Calu3 (cell line): ENCODE results near the gene KIF3C. TPM values are rescaled to one million over a fixed set of nuclear protein-coding genes. Genes with fewer than 3 reads are reported as not detected.

Experiments
- BruUV-seq: library from RNA; stranded (reverse); fragments of 400-500 nt; replicated peaks from 2 replicates; lab custom pipeline; 2021; lab: Mats Ljungman, UMichigan
- CTCF ChIA-PET: fragments of 300-600 bp; sonication (Branson Sonifier 250); formaldehyde crosslinking; loops from one replicate; lab custom pipeline; 2022; ENCODE audit warnings: antibody characterized with exemption; lab: Charles Lee
- DNase-seq: peaks from one replicate; pipeline ENCODE4 v3.0.0; 2022
- H3K27ac Mint-ChIP-seq: one replicate; pipeline ENCODE4 v1.8.0; 2022; ENCODE audit warnings: mixed read lengths; ENCODE audit not compliant: unreplicated experiment
- H3K27me3 Mint-ChIP-seq: one replicate; pipeline ENCODE4 v1.8.0; 2022; ENCODE audit warnings: mixed read lengths; ENCODE audit not compliant: unreplicated experiment
- H3K36me3 Mint-ChIP-seq: one replicate; pipeline ENCODE4 v1.8.0; 2022; ENCODE audit warnings: mild to moderate bottlenecking, moderate library complexity, mixed read lengths; ENCODE audit not compliant: insufficient read depth, unreplicated experiment
- H3K4me1 Mint-ChIP-seq: one replicate; pipeline ENCODE4 v1.8.0; 2022; ENCODE audit warnings: mild to moderate bottlenecking, low read depth, mixed read lengths; ENCODE audit not compliant: unreplicated experiment
- H3K4me3 Mint-ChIP-seq: one replicate; pipeline ENCODE4 v1.8.0; 2022; ENCODE audit warnings: mild to moderate bottlenecking, low read depth, moderate library complexity, mixed read lengths; ENCODE audit not compliant: unreplicated experiment
- H3K9me3 Mint-ChIP-seq: one replicate; pipeline ENCODE4 v1.8.0; 2022; ENCODE audit warnings: low read depth, mixed read lengths; ENCODE audit not compliant: unreplicated experiment
- CTCF ChIP-seq: fragments of 200-600 bp; IDR thresholded peaks from one replicate; pipeline ENCODE4 v1.8.0; 2022; ENCODE audit warnings: antibody characterized with exemption; ENCODE audit not compliant: unreplicated experiment
- intact Hi-C: fragments of 100-400 bp; cut with micrococcal nuclease; formaldehyde crosslinking; loops from one replicate; pipeline ENCODE4 v1.10.0; 2022; ENCODE audit not compliant: unreplicated experiment
- total RNA-seq: library from RNA; stranded (reverse); gene quantifications from 2 replicates; pipeline ENCODE4 v1.2.3, GENCODE V29; 2022

KIF3C gene
- total RNA-seq, 1 experiment from 2014 or later = 4.2 TPM

GRCh38 chr2:26016012-26016705 lies 33.9 kb upstream of the KIF3C start:
- TF ChIP-seq CTCF = no peak
- H3K27me3 Mint-ChIP-seq = no peaks in the 10 kb centered on the region
- intact Hi-C loops = no loop called here
- H3K36me3 Mint-ChIP-seq = peaks cover 23% of the 10 kb centered on the region
- CTCF ChIA-PET = interaction anchor here (0.7 to 1.1 kb wide), 2 partner anchors 18 to 176 kb away, joined by 4 read pairs; partner anchors contain the start of gene RAB10
- peaks cover 55% of the 10 kb centered on the region for H3K4me1 Mint-ChIP-seq
- DNase-seq = no peak
- no peak overlapping the region for H3K27ac Mint-ChIP-seq
- H3K9me3 Mint-ChIP-seq = no peaks in the 10 kb centered on the region
- no TSS peak for BruUV-seq
- H3K4me3 Mint-ChIP-seq = no peak overlapping the region

DNA sequence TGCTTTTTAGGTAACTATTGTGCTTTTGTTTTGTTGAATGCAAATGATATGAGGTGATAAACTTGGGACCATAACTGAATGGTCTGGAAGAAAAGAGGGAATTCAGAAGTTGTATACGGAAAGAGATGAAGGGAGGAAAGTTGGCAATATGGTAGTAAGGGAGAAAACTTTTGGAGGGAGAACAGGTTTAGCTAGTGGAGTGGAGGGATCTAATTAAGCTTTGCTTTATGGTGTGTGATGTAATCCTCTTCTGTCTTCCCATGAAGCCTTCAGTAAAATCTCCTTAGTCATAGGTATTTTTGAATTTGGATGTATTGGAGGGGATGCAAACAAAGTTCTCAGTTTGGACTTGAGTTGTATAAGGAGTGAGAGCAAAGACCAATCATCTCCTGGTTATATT lies 31.4 kb upstream of the KIF3C start:
- no peak for TF ChIP-seq CTCF
- H3K27ac Mint-ChIP-seq = peak overlapping the region; percentile 15
- no peaks in the 10 kb centered on the region for H3K9me3 Mint-ChIP-seq
- CTCF ChIA-PET = interaction anchor here (0.6 to 2.4 kb wide), 2 partner anchors 20 to 55 kb away, joined by 3 to 19 read pairs; partner anchors contain the start of gene RAB10
- BruUV-seq = no TSS peak
- peaks cover 63% of the 10 kb centered on the region for H3K4me1 Mint-ChIP-seq
- peaks cover 23% of the 10 kb centered on the region for H3K36me3 Mint-ChIP-seq
- DNase-seq = no peak
- no peak overlapping the region for H3K4me3 Mint-ChIP-seq
- intact Hi-C loops = no loop called here
- no peaks in the 10 kb centered on the region for H3K27me3 Mint-ChIP-seq

GRCh38 chr2:26011990-26012856 lies 29.9 kb upstream of the KIF3C start:
- intact Hi-C loops = no loop called here
- CTCF ChIA-PET = interaction anchor here (0.5 to 2.4 kb wide), 7 partner anchors 9 to 486 kb away, joined by 3 to 19 read pairs (median 7); partner anchors contain the start of gene RAB10
- DNase-seq = peak; percentile 82
- H3K4me1 Mint-ChIP-seq = peaks cover 54% of the 10 kb centered on the region
- no peaks in the 10 kb centered on the region for H3K9me3 Mint-ChIP-seq
- H3K36me3 Mint-ChIP-seq = peaks cover 17% of the 10 kb centered on the region
- peak overlapping the region; percentile 91 for H3K27ac Mint-ChIP-seq
- no peak for TF ChIP-seq CTCF
- H3K4me3 Mint-ChIP-seq = peak overlapping the region; percentile 57
- BruUV-seq = no TSS peak
- H3K27me3 Mint-ChIP-seq = no peaks in the 10 kb centered on the region

DNA sequence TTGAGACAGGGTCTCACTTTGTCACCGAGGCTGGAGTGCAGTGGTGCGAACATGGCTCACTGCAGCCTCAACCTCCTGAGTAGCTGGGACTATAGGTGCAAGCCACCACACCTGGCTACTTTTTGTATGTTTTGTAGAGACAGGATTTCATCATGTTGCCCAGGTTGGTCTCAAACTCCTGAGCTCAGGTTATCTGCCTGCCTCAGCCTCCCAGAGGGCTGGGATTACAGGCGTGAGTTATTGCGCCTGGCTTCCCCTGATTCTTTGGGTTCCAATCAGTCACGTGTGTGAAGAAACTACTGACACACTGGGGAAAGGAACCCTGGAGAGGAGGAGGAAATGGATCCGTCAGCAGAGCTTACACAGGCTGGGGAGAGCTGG lies 29.3 kb upstream of the KIF3C start:
- intact Hi-C loops = no loop called here
- H3K4me3 Mint-ChIP-seq = peak overlapping the region; percentile 57
- no peaks in the 10 kb centered on the region for H3K27me3 Mint-ChIP-seq
- BruUV-seq = no TSS peak
- peaks cover 17% of the 10 kb centered on the region for H3K36me3 Mint-ChIP-seq
- H3K27ac Mint-ChIP-seq = peak overlapping the region; percentile 91
- H3K9me3 Mint-ChIP-seq = no peaks in the 10 kb centered on the region
- no peak for TF ChIP-seq CTCF
- DNase-seq = no peak
- peaks cover 52% of the 10 kb centered on the region for H3K4me1 Mint-ChIP-seq
- CTCF ChIA-PET = interaction anchor here (0.5 to 2.4 kb wide), 6 partner anchors 8 to 104 kb away, joined by 3 to 19 read pairs (median 8); partner anchors contain the start of gene RAB10
